ENCODE data around the gene GPNMB.

GPNMB gene

DNA sequence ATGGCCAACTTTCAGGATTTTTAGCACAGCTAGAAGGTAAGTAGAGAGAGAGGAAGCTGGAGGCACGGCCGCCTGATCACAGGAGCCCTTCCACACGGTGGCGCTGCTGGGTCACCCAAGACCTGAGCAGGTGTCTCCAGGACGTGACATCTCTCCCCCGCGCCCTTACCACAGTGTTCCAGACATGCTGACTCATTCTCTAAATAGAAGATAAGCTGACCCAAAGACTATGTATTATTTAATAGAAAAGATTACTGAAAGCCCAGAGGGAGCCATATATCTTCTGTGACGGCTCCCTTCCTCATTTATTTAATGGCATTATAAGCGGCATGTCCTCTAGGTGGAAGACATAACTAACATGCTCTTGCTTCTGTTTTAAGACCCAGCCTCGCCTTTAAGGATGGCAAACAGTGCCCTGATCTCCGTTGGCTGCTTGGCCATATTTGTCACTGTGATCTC, 26.6 kb downstream of the GPNMB start:
- peak; percentile 99 for DNase-seq (ENCODE audit: low spot score)

DNA sequence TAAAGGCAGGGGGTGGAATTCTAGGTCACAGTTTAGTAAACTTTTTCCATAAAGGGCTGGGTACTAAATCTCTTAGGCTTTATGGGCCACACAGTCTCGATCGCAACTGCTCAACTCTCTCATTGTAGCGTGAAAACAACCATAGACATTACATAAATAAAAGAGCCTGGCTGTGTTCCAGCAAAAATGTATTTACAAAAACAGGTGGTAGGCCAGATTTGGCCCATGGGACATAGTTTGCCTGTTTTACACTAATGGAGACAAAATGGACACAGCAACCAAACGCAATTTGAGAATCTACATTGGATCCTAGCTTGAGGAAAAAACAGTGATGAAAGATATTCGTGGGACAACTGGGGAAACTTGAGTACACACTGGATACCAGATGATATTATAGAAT, 29.3 kb downstream of the GPNMB start:
- DNase-seq (ENCODE audit: low spot score): no peak

DNA sequence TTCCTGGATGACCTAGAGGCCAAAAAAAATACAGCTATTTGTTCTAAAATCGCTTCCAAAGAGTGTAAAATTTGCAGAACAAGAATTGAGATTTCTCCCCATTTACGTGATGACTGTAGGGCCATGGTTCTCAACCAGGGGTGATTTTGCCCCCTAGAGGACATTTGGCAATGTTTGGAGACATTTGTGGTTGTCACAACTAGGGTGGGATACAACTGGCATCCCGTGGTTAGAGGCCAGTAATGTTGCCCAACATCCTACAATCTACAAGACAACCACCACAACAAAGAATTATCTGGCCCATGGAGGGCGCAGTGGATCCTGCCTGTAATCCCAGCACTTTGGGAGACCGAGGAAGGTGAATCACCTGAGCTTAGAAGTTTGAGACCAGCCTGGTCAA, 29.8 kb downstream of the GPNMB start:
- no peak for DNase-seq (ENCODE audit: low spot score)

- no peak for DNase-seq (ENCODE audit: low spot score)
Observed at GRCh38 chr7:23276947-23277346, 30.4 kb downstream of the GPNMB start.

DNA sequence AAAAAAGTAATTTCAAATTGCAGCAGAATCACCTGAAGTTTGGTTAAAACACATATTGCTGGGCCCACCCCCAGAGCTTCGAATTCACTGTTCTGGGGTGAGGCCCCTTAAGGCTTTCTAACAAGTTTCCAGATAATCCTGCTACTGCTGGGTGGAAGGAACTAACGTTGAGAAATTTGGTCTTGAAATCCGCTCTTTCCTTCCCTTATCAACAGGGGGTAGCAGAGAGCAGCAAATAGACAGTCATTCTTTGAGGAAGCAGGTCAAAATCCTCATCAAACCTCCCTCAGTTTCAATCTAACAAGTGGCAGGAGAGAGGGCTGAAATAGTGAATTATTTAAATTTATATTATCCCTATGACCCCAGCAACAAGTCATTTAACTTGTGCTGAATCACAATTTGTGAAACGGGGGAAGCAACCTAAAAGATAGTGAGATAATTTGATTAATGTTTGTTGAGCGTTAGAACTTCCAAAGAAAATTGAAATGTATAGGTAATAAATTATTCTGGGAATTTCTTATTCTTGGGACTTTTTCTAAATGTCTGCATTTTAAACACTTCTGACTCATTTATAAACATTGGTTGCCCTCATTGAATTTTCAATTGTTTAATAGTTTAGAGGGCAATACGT, 30.9 kb downstream of the GPNMB start:
- DNase-seq (ENCODE audit: low spot score): peak; percentile 75

- no peak for DNase-seq (ENCODE audit: low spot score)
Observed at GRCh38 chr7:23279819-23280525, 33.4 kb downstream of the GPNMB start.

DNA sequence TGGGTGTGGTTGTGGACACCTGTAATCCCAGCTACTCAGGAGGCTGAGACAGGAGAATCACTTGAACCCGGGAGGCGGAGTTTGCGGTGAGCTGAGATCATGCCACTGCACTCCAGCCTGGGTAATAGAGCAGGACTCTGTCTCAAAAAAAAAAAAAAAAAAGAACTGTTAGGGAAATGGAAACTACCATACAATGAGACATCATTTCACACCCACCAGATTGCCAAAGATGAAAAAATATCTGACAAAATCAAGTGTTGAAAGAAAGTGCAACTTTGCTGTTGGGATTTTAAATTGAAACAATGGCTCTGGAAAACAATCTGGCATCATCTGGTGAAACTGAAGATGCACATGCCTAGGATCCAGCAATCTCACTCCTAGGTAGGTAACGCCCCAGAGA, 36.5 kb downstream of the GPNMB start:
- DNase-seq (ENCODE audit: low spot score): no peak

GRCh38 chr7:23284871-23285270, 38.3 kb downstream of the GPNMB start:
- no peak for DNase-seq (ENCODE audit: low spot score)

DNA sequence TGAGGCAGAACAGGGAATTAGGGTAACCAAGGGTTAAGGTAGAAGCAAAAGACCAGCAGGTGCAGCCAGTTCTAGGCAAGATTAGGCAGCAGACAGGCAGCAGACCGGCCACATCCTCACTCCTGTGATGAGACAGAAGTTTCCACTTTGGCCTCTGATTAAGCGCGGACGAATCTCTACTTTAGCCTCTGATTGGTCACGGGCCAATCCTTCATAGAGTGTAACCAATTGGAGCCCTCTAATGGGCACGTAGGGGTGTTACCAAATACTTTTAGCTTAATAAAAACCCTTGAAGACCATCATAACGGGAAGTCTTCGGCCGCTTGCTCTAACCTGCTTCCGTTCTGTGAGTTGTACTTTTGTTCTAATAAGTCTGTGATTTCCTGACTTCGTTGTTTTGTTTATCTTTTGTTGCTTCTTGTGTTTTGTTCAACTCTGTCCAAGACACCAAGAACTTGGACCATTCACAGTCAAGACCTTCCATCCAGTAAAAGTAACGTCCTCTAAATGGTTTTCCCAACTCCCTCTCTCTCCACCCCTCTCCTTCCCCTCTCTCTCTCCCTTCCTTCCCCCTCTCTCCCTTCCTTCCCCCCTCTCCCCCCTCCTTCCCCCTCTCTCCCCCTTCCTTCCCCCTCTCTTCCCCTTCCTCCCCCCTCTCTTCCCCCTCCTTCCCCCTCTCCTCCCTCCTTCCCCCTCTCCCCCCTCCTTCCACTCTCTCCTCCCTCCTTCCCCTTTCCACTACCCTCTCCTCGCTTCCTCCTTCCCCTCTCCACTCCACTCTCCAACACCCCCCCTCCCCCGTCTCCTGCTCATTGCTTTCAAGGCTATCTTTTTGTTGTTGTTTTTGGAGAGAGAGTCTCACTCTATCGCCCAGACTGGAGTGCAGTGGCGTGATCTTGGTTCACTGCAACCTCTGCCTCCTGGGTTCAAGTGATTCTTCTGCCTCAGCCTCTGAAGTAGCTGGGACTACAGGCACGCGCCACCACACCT, 39.4 kb downstream of the GPNMB start:
- DNase-seq (ENCODE audit: low spot score): no peak

GRCh38 chr7:23287612-23288011, 41.0 kb downstream of the GPNMB start:
- DNase-seq (ENCODE audit: low spot score): no peak

GRCh38 chr7:23290993-23291392, 44.4 kb downstream of the GPNMB start:
- no peak for DNase-seq (ENCODE audit: low spot score)

DNA sequence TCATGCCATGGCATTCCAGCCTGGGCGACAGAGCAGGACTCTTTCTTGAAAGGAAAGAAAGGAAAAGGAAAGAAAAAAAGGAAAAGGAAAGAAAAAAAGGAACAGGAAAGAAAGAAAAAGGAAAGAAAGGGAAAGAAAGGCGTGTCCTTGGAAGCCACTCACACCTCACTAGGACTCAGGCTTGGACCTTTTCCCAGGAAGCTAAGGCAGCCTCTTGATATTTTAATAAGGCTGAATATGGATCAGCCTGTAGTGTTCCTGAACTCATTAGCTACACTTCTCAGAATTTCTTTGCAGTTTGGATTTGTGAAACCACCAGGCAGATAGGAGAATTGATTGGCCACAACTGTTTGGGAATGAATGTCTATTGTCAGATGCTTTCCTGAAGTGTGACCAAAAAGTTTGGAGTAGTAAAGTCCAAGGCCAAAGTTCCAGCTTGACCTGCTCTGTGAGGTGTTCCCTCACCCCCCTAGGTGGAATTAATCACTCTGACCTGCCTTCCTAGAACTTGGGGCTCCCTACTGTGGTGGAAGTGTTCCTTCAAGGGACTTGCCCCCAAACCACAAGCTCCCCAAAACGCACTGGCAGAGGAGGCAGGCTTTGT, 45.5 kb downstream of the GPNMB start:
- no peak for DNase-seq (ENCODE audit: low spot score)

DNA sequence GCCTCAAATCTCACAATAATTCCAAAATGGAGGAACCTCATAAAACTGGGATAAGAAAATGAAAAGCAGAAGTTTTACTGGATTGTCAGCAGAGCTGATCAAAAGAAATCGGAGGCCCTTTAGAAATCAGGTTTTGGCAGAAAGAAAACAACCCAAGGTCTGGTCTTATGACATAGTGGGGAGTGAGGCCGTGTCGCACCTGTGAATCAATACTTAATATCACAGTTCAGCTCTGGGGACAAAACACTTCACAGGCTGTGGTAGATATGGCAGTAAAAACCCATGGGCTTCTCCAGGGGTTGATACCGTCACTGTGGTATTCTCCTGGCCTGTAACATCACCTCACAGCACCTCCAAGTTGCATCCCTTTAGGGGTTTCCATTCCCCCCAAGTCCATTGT, 46.0 kb downstream of the GPNMB start:
- DNase-seq (ENCODE audit: low spot score): no peak

- no peak for DNase-seq (ENCODE audit: low spot score)
Observed at GRCh38 chr7:23293500-23294073, 47.0 kb downstream of the GPNMB start.

DNA sequence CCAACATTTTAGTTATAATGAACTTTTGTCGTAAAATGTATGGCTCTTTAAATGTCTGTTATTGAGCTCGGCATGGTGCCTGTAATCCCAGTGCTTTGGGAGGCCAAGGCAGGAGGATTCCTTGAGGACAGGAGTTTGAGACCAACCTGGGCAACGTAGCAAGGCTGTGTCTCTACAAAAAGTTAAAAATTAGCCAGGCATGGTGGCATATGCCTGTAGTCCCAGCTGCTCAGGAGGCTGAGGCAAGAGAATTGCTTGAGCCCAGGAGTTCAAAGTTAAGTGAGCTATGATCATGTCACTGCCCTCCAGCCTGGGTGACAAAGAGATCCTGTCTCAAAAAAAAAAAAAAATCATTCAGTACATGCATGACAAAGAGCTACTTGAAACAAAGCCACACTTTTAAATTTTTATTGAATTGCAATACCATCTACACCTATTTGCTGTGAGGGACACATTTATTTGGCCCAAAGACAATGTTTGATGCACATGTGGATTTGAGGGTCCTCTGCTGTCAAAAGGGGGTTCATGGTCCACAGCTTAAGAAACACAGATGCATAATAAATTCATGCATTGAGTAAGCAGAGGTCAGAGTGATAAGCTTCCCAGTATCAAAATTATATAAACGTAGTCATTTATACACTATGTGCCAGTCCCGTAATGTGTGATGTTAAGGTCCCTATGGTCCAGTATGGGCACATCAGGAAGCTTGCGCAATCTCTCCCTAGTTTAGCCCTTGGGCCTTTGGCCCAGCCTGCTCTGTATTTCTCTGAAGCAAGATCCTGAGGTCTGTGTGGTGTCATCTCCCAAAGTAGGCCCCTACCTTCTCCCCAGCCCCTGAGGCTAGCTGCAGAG, 48.2 kb downstream of the GPNMB start:
- DNase-seq (ENCODE audit: low spot score): no peak

DNA sequence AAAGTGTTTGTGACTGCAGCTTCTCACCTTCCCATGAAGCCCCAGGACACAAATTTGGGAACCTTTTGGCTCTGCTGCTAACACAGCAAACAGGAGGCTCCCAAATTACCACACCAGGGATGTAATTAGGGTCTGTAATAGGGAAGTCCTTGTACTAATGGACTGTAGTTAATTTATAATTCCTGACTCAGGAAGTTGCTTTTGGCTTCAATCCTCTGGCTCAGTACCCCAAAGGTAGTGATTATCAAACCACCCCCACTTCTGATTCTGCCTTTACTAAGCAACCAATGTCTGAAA, 48.8 kb downstream of the GPNMB start:
- DNase-seq (ENCODE audit: low spot score): no peak

DNA sequence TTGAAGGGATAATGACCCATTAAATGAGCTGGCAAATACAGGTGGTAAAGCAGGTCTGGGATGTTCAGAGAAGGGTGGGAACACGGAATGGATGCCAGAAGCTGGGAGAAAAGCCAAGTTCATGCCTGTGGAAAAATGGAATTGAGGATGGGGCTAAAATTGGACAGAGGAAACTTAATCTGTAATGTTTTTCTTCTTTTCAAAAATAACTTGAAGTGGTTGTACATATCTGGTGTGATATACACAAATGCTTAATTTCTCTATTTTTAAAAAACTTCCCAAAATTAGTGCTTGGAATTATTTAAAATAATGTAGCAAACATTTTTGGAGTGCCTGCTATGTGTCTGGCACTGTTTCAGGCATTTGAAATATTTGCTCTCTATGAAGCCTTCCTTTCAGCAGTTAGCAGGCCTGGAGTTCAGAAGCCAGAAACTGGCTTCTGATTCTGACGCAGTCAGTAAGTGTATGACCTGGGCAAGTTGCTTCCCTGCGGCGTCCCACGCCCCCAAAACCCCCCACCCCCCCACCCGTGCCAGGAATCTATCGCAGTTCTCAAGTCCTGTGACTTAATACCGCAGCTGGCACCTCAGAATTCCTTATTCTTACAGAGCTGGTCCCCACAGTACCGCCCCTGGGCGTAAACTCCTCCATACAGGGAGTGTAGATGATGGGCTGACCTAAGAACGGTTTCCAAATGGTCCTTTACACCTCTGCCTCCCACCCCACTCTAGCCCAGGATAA, 51.7 kb downstream of the GPNMB start:
- peak; percentile 41 for DNase-seq (ENCODE audit: low spot score)

- peak; percentile 100 for DNase-seq (ENCODE audit: low spot score)
Observed at GRCh38 chr7:23298885-23299769, 52.6 kb downstream of the GPNMB start, which contains the start of gene MALSU1. TSS of gene MALSU1 (plus strand) at chr7:23299339. CDS start at chr7:23299353, 14 bp downstream.

GRCh38 chr7:23299770-23300300, 53.3 kb downstream of the GPNMB start:
- DNase-seq (ENCODE audit: low spot score): no peak

All from LoVo (cell line).